ENCODE data around the gene ZBTB39.
"Not testable (repeated sequence)": the region's sequence is repeated elsewhere in the genome, so short reads cannot be mapped to it uniquely, and the experiment has no call there.

Gene ZBTB39

DNA sequence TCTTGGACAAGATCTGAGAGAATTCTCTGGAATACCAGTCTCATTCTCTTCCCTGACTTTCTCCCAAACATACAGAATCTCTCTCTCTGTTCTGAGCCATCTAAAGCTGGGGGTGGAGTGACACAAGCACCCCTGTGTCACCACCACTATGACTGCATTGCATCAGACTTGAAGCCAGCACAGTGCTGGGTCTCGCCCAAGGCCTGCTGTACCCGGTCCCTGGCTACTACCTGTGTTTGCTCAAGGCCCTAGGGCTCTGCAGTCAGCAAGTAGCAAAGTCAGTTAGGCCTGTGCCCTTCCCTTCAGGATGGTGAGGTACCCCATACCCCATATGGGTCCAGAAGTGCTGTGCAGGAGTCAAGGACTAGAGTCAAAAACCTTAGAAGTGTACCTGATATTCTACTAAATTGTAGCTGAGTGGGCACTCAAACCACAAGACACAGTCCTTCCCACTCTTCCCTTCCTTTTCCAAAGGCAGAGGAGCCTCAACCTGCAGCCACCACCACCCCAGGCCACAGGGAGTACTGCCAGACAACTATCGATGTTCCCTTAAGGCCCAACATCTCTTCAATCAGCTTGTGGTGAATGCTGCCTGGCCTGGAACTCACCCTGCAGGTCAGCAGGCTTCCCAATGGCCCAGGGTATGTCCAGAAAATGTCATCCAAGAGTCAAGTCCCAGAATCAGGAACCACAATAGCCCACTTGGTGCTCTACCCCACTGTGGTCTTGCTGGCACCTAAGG is 27.8 kb downstream of the ZBTB39 start:
- FAIRE-seq, result no peak

DNA sequence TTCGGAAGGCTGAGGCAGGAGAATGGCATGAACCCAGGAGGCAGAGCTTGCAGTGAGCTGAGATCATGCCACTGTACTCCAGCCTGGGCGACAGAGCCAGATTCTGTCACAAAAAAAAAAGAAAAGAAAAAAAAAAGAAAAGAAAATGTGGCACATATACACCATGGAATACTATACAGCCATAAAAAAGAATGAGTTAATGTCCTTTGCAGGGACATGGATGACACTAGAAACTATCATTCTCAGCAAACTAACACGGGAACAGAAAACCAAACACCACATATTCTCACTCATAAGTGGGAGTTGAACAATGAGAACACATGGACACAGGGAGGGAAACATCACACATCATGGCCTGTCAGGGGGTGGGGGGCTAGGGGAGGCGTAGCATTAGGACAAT is 29.0 kb downstream of the ZBTB39 start:
- not testable (repeated sequence) for FAIRE-seq

DNA sequence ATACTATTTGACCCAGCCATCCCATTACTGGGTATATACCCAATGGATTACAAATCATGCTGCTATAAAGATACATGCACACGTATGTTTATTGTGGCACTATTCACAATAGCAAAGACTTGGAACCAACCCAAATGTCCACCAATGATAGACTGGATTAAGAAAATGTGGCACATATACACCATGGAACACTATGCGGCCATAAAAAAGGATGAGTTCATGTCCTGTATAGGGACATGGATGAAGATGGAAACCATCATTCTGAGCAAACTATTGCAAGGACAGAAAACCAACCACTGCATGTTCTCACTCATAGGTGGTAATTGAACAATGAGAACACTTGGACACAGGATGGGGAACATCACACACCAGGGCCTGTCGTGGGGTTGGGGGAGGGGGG is 32.1 kb downstream of the ZBTB39 start:
- not testable (repeated sequence) for FAIRE-seq

DNA sequence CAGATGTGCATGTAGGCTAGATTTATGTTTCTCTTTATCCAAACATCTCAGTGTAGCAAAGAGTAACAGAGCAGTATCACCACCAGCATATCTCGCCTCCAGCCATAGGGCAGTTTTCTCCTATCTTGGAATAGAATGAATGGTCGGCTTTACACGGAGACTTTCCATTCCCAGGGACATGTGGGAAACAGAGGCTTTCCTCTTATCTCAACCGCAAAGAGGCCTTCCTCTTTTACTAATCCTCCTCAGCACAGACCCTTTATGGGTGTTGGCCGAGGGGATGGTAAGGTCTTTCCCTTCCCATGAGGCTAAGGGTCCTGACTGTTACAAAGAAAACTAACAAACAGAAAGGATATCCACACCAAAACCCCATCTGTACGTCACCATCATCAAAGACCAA is 37.4 kb downstream of the ZBTB39 start:
- not testable (repeated sequence) for FAIRE-seq

DNA sequence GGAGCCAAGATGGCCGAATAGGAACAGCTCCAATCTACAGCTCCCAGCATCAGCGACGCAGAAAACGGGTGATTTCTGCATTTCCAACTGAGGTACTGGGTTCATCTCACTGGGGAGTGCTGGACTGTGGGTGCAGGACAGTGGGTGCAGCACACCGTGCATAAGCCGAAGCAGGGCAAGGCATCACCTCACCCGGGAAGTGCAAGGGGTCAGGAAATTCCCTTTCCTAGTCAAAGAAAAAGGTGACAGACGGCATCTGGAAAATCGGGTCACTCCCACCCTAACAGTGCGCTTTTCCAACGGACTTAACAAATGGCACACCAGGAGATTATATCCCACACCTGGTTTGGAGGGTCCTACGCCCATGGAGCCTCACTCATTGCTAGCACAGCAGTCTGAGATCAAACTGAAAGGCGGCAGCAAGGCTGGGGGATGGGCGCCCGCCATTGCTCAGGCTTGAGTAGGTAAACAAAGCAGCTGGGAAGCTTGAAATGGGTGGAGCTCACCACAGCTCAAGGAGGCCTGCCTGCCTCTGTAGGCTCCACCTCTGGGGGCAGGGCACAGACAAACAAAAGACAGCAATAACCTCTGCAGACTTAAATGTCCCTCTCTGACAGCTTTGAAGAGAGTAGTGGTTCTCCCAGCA is 40.2 kb downstream of the ZBTB39 start:
- FAIRE-seq, result not testable (repeated sequence)

DNA sequence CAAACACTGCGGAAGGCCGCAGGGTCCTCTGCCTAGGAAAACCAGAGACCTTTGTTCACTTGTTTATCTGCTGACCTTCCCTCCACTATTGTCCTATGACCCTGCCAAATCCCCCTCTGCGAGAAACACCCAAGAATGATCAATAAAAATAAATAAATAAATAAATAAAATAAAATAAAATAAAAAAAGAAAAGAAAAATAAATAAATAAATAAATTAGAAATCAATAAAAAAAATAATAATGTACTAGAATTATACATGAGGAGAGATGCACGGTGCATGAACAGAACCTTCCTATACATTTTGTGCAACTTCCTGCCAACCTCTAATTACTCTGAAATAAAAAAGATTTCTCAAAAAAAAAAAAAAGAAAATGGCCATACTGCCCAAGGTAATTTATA is 41.2 kb downstream of the ZBTB39 start:
- not testable (repeated sequence) for FAIRE-seq

DNA sequence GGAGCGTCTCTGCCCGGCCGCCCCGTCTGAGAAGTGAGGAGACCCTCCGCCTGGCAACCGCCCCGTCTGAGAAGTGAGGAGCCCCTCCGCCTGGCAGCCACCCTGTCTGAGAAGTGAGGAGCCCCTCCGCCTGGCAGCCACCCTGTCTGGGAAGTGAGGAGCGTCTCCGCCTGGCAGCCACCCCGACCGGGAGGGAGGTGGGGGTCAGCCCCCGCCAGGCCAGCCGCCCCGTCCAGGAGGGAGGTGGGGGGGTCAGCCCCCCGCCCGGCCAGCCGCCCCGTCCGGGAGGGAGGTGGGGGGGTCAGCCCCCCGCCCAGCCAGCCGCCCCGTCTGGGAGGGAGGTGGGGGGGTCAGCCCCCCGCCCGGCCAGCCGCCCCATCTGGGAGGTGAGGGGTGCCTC is 42.8 kb downstream of the ZBTB39 start:
- FAIRE-seq, result not testable (repeated sequence)

DNA sequence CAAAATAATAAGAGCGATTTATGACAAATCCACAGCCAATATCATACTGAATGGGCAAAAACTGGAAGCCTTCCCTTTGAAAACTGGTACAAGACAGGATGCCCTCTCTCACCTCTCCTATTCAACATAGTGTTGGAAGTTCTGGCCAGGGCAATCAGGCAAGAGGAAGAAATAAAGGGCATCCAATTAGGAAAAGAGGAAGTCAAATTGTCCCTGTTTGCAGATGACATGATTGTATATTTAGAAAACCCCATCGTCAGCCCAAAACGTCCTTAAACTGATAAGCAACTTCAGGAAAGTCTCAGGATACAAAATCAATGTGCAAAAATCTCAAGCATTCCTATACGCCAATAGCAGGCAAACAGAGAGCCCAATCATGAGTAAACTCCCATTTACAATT is 44.1 kb downstream of the ZBTB39 start:
- not testable (repeated sequence) for FAIRE-seq

DNA sequence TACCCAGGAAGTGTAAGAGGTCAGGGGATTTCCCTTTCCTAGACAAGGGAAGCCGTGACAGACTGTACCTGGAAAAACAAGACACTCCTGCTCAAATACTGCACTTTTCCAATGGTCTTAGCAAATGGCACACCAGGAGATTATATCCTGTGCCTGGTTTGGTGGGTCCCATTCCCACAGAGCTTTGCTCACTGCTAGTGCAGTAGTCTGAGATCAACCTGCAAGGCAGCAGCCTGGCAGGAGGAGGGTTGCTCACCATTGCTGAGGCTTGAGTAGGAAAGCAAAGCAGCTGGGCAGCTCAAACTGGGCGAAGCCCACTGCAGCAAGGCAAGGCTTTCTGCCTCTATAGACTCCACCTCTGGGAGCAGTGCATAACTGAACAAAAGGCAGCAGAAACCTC is 47.9 kb downstream of the ZBTB39 start:
- no peak for FAIRE-seq

DNA sequence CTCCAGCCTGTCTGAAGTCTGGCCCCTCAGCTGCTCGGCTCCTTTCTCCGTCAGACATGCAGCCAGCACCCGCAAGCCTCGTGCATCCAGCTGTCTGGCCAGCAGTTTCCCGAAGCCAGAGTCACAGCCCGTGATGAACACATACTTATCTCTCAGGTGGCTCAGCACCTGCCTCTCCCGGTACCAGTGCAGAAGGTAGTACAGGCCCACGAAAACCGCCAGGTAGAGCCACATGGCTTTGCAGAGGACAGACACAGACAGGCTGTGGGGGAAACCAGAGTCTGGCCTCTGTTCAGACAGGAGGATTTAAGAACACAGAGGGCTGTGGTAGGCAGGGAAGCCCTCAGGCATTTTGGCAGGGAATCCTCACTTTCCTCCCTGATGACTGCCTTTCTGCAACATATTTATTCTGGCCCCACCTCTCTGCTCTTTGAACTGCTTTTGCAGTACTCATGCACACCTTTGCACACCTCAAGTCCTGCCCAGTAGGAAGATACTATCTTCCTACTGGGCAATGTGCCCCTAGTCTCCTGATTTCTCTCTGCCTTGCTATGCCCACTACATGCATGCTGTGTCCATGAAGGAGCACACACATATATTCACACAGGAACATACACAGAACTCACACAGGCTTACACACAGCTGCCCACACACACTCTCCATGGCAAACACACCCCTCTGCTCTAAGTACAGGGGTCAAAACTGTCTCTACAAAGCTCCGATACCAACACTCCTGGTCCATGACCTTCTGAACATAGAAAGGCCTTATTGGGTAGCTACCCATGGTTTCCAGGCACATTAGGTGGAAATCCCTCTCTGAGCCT is 48.9 kb downstream of the ZBTB39 start, which contains the start of gene RDH16:
Gene RDH16, minus strand, starts transcription at position 380 of the 824 bp plus-strand sequence. Its CDS starts 146 bp downstream, at position 234.
- no peak for FAIRE-seq

DNA sequence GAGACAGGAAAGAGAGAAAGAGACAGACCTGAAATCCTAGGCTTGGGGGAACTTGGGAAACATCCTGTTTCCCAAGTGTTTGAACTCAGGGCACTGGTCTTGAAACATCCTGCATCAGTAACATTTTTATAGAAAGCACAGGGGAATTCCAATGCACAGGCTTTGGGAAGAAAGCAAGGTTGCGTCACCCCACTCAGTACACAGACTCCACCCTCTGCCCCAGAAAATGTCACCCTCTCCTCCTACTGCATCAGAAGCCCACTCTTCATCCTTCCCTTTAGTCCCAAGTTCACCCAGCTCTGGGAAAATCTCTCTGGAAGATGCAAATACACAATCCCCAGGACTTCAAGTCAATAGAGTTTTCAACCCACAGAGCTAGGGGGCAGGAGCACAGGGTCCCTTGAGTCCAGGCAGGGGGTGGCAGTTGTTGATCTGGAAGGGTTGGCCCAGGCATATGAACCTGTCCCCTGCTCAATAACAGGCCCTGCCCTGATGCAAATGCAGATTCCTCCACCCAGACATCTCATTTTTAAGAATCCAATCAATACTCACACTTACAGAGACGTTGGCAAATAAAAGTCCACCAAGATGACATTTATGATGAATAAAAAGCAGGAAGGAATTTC is 50.6 kb downstream of the ZBTB39 start:
- no peak for FAIRE-seq

DNA sequence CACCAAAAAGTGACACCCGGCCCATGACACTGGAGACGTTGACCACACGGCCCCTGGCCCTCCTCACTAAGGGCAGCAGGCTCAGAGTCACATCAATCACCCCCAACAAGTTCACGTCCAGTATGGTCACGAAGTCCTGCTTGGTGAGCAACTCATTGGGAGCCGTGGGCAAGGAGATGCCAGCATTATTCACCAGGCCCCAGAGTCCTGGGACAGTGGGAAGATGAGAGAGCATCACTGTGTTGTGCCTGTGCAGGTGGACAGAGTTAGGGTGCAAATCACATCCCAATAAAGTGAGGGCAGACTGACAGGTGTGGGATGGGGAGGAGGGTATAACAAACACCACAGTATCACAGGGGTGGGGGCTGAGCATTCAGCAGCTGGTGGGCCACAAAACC is 51.4 kb downstream of the ZBTB39 start:
- no peak for FAIRE-seq

DNA sequence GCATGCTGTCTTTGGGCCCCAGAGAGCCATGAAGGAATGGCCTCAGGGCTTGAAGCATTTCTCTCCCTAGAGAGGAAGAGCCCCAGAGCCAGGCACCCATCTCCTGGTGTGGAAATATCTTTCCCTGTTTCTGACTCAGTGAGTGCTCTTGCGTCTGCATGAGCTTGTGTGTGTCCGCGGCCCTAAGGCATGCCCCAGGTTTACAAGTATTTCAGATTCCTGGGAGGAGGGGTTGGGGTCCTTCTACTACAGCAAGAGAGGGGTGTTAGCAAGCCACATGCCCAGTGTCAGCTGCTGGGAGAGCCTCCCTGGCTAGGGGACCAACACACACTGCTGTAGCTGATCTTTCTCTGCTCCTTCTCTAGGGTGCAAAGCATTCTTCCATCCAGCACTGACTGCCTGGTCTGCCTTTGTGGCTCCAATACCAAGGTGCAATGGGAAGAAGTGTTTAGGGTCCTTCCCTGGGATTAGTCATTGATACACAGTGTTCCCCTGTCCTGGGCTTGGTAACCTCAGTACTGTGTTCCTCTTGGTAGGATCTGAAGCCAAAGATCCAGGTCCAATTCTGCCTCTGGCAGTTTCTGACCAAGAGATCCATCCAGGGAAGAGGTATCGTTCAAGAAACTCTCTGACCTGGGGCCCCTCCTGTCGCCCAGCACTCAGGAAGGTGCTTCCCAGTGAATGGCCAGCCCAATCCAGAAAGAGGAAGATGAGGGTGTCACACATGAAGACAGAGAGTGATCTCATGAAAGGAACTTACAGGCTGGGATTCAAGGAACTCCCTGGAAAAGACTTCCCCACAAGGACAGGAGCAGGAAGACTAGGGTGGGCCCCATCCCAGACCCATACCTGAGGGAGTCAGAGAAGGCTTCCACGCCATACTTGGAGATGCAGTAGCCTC is 52.0 kb downstream of the ZBTB39 start:
- no peak for FAIRE-seq

DNA sequence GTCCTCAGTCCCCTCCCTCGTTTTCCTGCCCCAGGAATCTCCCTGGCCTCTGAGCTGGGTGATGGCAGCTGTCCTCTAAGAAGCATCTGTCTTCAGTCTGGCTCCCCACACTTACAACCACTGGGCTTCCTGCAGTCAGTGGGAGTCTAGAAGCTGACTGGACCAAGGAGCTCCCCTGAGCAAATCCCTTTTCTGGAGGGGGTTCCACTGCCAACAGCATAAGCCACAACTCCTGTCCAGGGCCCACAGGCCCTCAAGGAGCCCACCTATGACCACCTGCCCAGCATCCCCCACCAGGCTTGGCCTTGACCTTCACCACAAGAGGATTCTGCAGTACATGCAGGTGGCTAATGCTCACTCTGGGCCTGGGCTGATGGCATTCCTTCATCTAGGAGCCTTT is 53.0 kb downstream of the ZBTB39 start:
- FAIRE-seq, result no peak

DNA sequence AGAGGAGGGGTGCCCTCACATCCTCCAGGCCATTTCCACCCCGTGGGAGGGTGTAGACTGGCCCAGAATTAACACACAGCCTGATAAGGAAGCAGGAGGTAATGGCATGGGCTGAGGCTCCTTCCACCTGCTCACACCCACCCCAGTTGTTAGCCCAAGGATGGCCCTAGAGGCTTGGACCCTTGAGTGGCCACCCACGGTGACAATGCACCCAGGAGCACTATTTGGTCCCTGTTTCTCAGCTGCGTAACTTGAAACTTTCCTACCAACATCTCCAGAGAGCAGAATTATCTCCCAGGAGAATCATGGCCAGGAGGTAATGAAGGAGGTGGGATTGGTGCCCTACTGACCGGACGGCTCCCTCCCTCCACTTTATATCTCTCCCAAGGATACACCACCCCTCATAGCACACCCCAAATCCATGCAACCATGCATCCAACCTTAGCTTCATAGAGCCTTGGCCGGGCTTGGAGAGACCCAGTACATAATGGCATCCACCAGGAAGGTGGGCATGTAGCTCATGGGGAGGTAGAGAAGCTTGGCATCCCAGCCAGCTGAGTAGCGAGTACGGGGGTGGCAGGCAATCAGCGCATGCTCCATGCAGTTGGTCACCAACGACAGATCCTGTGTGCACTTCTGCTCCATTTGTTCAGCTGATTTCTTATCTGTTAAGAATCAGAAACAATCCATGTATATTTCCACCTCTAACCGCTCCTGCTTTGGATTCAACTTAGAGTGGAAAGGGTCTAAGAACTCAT is 54.6 kb downstream of the ZBTB39 start:
- FAIRE-seq, result no peak

DNA sequence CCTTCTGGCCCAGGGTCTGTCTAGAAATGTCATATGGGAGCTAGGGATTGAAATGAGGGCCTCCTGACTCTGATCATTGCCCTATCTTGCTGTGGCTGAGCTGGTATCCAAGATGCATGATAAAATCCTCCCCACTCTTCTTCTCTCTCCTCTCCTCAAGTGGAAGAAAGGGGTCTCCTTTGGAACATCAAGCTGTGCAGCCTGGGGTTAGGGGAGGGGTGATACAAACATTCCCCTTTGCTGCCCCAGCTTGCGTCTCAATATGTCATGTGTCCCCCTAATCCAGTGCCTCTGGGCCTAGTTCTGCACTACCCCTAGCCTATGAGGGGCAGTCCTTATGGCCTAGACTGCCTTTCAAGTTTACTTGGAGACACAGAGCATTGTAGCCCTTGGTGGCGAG is 57.5 kb downstream of the ZBTB39 start:
- no peak for FAIRE-seq
